ENCODE results near the gene MACROD2.

MACROD2 gene

GRCh38 chr20:15865553-15865952 lies 1870.2 kb downstream of the MACROD2 start:
- DNase-seq, result no peak

- no peak for DNase-seq
Measured at GRCh38 chr20:15866916-15867730, 1871.8 kb downstream of the MACROD2 start.

- DNase-seq, result no peak
Measured at GRCh38 chr20:15867899-15868298, 1872.6 kb downstream of the MACROD2 start.

GRCh38 chr20:15875446-15875845 lies 1880.1 kb downstream of the MACROD2 start:
- DNase-seq, result no peak

DNA sequence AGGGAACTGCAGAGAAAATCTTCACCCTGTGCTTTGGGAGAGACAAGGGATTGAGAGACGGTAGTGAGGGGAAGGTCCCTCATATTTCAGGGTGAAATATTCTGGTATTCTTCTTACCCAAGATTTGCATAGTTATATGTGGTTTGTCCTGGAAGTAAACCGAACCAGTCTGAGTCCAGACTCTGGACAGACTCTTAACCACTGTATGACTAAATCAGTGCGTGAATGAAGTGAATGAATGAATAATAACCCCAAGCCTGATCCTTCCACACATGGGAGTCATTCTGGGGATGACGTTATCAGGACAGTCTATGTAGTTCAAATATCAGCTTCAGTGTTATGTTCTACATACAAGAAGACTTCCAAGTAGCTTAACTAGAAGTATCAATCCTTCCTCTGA lies 1887.2 kb downstream of the MACROD2 start:
- no peak for DNase-seq

DNA sequence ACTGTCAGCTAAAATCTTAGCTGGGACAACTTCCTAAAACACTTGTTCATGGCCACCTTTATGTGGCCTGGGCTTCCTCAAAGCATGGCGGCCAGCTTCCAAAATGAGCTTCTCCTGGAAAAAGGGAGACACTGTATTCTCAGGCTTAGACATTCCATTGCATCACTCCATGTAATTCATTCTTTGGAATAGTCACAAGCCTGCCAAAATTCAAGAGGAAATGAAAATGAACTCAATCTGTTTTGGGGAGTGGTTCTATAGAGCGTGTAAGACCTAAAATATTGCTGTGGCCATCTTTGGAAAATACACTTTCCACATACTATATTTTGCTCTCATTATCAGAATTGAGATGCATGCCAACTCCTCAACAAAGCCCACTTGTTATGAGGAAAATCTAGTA lies 1890.9 kb downstream of the MACROD2 start:
- no peak for DNase-seq

- no peak for DNase-seq
Measured at GRCh38 chr20:15887387-15887786, 1892.1 kb downstream of the MACROD2 start.

DNA sequence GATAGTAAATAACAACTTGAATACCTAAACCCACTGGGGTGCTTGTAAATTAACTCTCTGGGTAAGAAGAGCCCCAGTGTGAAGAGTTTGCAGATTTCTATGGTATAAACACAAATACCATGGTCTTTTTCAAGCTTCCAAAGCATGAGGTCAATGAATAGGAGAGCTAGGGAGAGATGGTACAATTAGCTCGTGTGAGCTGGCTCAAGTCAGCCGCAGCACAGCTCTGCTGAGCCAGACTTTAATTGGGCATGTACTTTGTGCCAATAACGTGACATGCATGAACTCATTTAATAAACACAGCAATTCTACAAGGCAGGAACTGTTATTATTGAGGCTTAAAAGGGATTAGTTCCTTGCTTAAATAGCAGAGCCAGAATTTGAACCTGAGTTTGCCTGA lies 1893.7 kb downstream of the MACROD2 start:
- DNase-seq, result no peak

- DNase-seq, result no peak
Measured at GRCh38 chr20:15889514-15890256, 1894.4 kb downstream of the MACROD2 start.

- no peak for DNase-seq
Measured at GRCh38 chr20:15890407-15890982, 1895.2 kb downstream of the MACROD2 start.

- DNase-seq, result no peak
Measured at GRCh38 chr20:15895126-15895525, 1899.8 kb downstream of the MACROD2 start.

GRCh38 chr20:15895560-15896084 lies 1900.3 kb downstream of the MACROD2 start:
- no peak for DNase-seq

DNA sequence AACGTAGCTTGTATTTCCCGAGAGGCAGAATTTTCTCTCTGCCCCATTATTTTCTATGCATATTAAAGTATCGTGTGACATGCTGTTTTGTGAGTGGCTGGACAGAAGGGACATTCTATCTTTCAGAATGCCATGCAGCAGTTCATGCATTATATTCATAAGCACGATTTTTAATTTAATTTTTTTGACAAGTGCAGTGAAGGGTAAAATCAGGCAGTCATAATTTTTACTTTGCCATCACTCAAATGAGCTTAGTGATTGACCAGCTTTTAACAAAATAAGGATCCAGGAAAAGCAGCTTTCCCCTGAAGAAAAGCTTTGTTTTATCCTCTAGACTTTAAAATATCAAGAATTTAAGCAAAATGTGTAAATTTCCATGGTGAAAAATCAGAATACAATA lies 1904.7 kb downstream of the MACROD2 start:
- no peak for DNase-seq

- DNase-seq, result no peak
Measured at GRCh38 chr20:15900443-15900842, 1905.1 kb downstream of the MACROD2 start.

- no peak for DNase-seq
Measured at GRCh38 chr20:15902493-15902892, 1907.2 kb downstream of the MACROD2 start.

- no peak for DNase-seq
Measured at GRCh38 chr20:15905661-15906060, 1910.3 kb downstream of the MACROD2 start.

DNA sequence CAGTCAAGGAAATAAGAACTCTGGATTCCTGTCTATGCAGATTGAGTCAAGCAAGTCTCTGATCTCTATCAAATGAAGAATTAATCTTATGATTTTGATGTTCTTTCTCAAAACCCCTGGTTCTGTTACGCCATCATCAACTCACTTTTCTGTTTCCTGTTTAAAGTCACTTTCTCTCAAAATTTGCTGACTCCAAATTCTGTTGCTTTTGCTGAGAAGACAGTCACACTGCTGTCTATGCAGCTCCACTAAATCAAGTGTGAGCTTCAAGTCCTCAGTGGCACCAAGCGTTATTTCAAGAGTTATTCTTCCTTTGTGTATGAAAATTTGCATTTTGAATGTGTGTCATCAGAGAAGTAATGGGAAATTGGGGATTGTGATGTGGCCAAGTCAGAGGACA lies 1914.7 kb downstream of the MACROD2 start:
- no peak for DNase-seq

- no peak for DNase-seq
Measured at GRCh38 chr20:15911581-15911980, 1916.3 kb downstream of the MACROD2 start.

- no peak for DNase-seq
Measured at GRCh38 chr20:15913391-15914025, 1918.2 kb downstream of the MACROD2 start.

GRCh38 chr20:15916623-15917022 lies 1921.3 kb downstream of the MACROD2 start:
- DNase-seq, result no peak

GRCh38 chr20:15917283-15917682 lies 1922.0 kb downstream of the MACROD2 start:
- no peak for DNase-seq

DNA sequence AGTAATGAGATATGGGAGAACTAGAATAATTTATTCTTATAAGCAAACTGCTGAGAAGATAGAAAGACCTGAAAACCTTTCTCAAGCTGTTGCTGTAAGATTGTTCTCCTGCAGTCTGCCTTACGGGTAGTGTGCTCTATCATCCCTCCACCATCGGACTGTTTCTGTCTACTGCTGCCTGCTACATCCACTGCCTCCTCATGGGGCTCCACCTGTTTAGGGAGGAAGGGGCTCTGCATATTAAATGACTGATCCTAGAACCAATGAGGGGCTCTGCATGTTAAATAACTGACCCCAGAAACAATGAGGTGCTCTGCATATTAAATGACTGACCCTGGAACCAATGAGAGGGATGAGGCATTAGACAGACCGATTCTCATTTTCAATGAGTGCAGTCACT lies 1923.3 kb downstream of the MACROD2 start:
- no peak for DNase-seq

GRCh38 chr20:15919118-15919517 lies 1923.8 kb downstream of the MACROD2 start:
- no peak for DNase-seq

All from NCI-H526 treated with DMSO at 0.1 percent for 48 hours (cell line).